HG03045 (cell line): ENCODE measurements around the gene ST3GAL4.
A peak's percentile ranks its signal among the peaks of the same experiment; 100 is the strongest.

ENCODE experiments used
- ATAC-seq: cut with Tn5 transposase; IDR thresholded peaks from one replicate; pipeline ENCODE4 v1.9.1; 2021; ENCODE audit warnings: mild to moderate bottlenecking, moderate library complexity; ENCODE audit not compliant: unreplicated experiment

The ST3GAL4 gene

GRCh38 chr11:126440276-126440675, 84.8 kb downstream of the ST3GAL4 start:
- no peak for ATAC-seq

- peak; percentile 58 for ATAC-seq
Observed at GRCh38 chr11:126440792-126441514, 85.5 kb downstream of the ST3GAL4 start.

- no peak for ATAC-seq
Observed at GRCh38 chr11:126443120-126443519, 87.6 kb downstream of the ST3GAL4 start.

GRCh38 chr11:126444072-126444471, 88.6 kb downstream of the ST3GAL4 start:
- ATAC-seq = no peak

GRCh38 chr11:126446581-126446980, 91.1 kb downstream of the ST3GAL4 start:
- ATAC-seq = no peak

- no peak for ATAC-seq
Observed at GRCh38 chr11:126450198-126450597, 94.7 kb downstream of the ST3GAL4 start.

- no peak for ATAC-seq
Observed at GRCh38 chr11:126450806-126451205, 95.3 kb downstream of the ST3GAL4 start.

- ATAC-seq = no peak
Observed at GRCh38 chr11:126451211-126451802, 95.8 kb downstream of the ST3GAL4 start.

GRCh38 chr11:126452241-126453101, 97.0 kb downstream of the ST3GAL4 start:
- no peak for ATAC-seq

GRCh38 chr11:126456089-126456488, 100.6 kb downstream of the ST3GAL4 start:
- ATAC-seq = no peak

GRCh38 chr11:126456783-126457542, 101.5 kb downstream of the ST3GAL4 start:
- ATAC-seq = no peak

GRCh38 chr11:126457817-126458216, 102.3 kb downstream of the ST3GAL4 start:
- ATAC-seq = no peak

GRCh38 chr11:126459691-126460281, 104.3 kb downstream of the ST3GAL4 start:
- no peak for ATAC-seq

- ATAC-seq = no peak
Observed at GRCh38 chr11:126460417-126461095, 105.1 kb downstream of the ST3GAL4 start.

- no peak for ATAC-seq
Observed at GRCh38 chr11:126461096-126461440, 105.6 kb downstream of the ST3GAL4 start.

GRCh38 chr11:126461996-126462395, 106.5 kb downstream of the ST3GAL4 start:
- no peak for ATAC-seq

GRCh38 chr11:126462422-126462821, 106.9 kb downstream of the ST3GAL4 start:
- ATAC-seq = no peak
